ENCODE results near the gene ZMIZ1.

DNA sequence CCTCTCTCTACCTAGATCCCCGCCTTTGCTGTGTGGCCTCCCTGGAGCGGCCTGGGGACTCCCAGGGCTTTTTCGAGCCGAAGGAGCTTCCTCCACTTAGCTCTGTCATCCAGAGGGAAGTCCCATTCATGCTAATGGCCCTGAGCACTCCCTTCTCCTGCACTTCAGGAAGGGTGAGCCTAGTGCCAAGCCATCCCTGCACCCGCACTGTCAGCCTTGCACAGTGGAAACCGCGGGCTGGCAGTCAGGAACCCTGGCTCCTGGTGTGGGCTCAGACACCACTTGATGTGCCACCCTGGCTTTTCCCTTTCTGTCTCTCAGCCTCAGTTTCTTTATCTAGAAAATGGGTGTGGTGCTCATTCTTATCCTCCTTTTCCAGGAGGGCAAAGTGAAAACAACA is 131.6 kb downstream of the ZMIZ1 start:
- TF ChIP-seq, protein P1, sequence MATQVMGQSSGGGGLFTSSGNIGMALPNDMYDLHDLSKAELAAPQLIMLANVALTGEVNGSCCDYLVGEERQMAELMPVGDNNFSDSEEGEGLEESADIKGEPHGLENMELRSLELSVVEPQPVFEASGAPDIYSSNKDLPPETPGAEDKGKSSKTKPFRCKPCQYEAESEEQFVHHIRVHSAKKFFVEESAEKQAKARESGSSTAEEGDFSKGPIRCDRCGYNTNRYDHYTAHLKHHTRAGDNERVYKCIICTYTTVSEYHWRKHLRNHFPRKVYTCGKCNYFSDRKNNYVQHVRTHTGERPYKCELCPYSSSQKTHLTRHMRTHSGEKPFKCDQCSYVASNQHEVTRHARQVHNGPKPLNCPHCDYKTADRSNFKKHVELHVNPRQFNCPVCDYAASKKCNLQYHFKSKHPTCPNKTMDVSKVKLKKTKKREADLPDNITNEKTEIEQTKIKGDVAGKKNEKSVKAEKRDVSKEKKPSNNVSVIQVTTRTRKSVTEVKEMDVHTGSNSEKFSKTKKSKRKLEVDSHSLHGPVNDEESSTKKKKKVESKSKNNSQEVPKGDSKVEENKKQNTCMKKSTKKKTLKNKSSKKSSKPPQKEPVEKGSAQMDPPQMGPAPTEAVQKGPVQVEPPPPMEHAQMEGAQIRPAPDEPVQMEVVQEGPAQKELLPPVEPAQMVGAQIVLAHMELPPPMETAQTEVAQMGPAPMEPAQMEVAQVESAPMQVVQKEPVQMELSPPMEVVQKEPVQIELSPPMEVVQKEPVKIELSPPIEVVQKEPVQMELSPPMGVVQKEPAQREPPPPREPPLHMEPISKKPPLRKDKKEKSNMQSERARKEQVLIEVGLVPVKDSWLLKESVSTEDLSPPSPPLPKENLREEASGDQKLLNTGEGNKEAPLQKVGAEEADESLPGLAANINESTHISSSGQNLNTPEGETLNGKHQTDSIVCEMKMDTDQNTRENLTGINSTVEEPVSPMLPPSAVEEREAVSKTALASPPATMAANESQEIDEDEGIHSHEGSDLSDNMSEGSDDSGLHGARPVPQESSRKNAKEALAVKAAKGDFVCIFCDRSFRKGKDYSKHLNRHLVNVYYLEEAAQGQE (IDR thresholded peaks at IDR 0.05; ENCODE audit: insufficient read depth in 1 of 2, low read depth in 2 of 2, low read length in 2 of 2) = no peak
- TF ChIP-seq FOXP2 (optimal IDR thresholded peaks at IDR 0.05; ENCODE audit: borderline replicate concordance, extremely low read depth, extremely low read length, insufficient read depth) (no peak), TAF1 (IDR thresholded peaks at IDR 0.05; ENCODE audit: borderline replicate concordance, insufficient read depth, low read length) (no peak), POLR2AphosphoS5 (IDR thresholded peaks at IDR 0.05; ENCODE audit: low read depth, low read length) (no peak)
